ENCODE results near the gene ITPR1.

Gene ITPR1

DNA sequence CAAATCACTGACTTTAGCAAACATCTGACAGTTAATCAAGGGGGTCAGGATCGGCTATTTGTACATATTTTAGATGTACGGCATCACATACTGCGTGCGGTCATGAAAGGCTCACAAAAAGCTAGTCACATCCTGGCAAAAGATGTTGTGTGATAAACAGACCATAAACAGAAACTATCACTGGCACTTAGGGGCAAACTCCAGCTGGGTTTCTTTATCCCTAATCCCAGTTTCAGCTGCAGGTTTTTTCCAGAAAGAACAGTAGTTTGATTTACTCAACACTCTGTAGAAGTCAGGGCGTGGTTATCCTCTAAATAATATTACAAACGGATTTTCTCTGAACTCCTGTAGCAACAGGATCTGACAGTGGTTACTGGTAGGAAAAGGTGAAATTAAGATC lies 373.7 kb downstream of the ITPR1 start:
- no peak for TF ChIP-seq CTCF (IDR thresholded peaks at IDR 0.05; ENCODE audit: low read depth, low read length)
- H3K4me3 ChIP-seq (ENCODE audit: low read depth, low read length) = no peak overlapping the region
- DNase-seq (ENCODE audit: low read depth, low spot score) = peak; percentile 22
- in situ Hi-C loops (cut with HindIII; ENCODE audit: low sequenced_read_pairs) = no loop called here

DNA sequence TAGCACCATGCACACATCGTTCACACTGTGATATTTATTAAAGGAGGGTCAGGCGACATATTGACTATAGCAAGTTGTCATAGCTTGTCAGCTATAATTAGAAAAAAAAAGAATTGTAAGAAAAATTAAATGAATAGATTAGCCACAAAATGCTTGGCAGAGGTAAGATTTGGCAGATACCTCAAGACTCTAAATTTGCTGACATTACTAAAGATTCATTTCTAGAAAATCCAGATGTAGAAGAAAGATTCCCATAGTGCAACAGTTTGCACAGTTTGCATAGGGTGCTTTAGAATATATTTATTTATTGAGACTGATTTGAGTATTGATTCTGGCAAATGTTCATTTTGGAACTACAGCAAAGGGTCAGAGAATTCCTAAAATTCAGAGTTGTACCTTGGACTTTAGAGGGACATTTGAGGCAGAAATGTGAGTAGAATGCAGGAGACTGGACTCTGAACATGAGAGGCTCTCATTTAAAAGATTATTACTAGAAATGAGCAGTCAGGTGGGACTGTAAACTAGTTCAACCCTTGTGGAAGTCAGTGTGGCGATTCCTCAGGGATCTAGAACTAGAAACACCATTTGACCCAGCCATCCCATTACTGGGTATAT lies 384.1 kb downstream of the ITPR1 start:
- H3K4me3 ChIP-seq (ENCODE audit: low read depth, low read length) = no peak overlapping the region
- in situ Hi-C loops (cut with HindIII; ENCODE audit: low sequenced_read_pairs) = no loop called here
- no peak for TF ChIP-seq CTCF (IDR thresholded peaks at IDR 0.05; ENCODE audit: low read depth, low read length)
- no peak for DNase-seq (ENCODE audit: low read depth, low spot score)

- TF ChIP-seq CTCF (IDR thresholded peaks at IDR 0.05; ENCODE audit: low read depth, low read length) = no peak
- H3K4me3 ChIP-seq (ENCODE audit: low read depth, low read length) = no peak overlapping the region
- DNase-seq (ENCODE audit: low read depth, low spot score) = no peak
- in situ Hi-C loops (cut with HindIII; ENCODE audit: low sequenced_read_pairs) = no loop called here
Observed at GRCh38 chr3:4880850-4881249, 387.7 kb downstream of the ITPR1 start.

GRCh38 chr3:4882548-4882947 lies 389.4 kb downstream of the ITPR1 start:
- no peak overlapping the region for H3K4me3 ChIP-seq (ENCODE audit: low read depth, low read length)
- no peak for TF ChIP-seq CTCF (IDR thresholded peaks at IDR 0.05; ENCODE audit: low read depth, low read length)
- DNase-seq (ENCODE audit: low read depth, low spot score) = no peak
- in situ Hi-C loops (cut with HindIII; ENCODE audit: low sequenced_read_pairs) = no loop called here

- in situ Hi-C loops (cut with HindIII; ENCODE audit: low sequenced_read_pairs) = no loop called here
- no peak for TF ChIP-seq CTCF (IDR thresholded peaks at IDR 0.05; ENCODE audit: low read depth, low read length)
- H3K4me3 ChIP-seq (ENCODE audit: low read depth, low read length) = no peak overlapping the region
- DNase-seq (ENCODE audit: low read depth, low spot score) = no peak
Observed at GRCh38 chr3:4883011-4883410, 389.9 kb downstream of the ITPR1 start.

- in situ Hi-C loops (cut with HindIII; ENCODE audit: low sequenced_read_pairs) = no loop called here
- no peak overlapping the region for H3K4me3 ChIP-seq (ENCODE audit: low read depth, low read length)
- TF ChIP-seq CTCF (IDR thresholded peaks at IDR 0.05; ENCODE audit: low read depth, low read length) = no peak
Observed at GRCh38 chr3:4884888-4885287, 391.7 kb downstream of the ITPR1 start.

DNA sequence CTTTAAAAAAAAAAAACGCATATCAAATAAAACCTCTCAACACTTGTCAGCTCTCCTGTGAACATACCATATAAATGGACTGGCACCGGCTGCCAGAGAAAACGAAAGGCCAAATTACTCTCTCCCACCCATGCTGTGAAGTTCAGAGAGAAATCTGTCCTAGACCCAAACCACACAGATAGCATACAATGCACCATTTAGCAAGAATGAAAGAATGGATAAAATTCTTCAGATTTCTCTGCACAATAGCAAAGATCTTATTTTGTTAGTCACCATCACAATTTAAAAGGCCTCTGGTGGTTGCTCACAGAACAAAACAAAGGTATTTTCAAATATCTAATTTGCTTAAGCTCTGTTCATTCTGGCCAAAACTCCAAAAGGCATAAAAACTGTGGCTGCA lies 392.2 kb downstream of the ITPR1 start:
- H3K4me3 ChIP-seq (ENCODE audit: low read depth, low read length) = no peak overlapping the region
- DNase-seq (ENCODE audit: low read depth, low spot score) = peak; percentile 75
- in situ Hi-C loops (cut with HindIII; ENCODE audit: low sequenced_read_pairs) = no loop called here
- no peak for TF ChIP-seq CTCF (IDR thresholded peaks at IDR 0.05; ENCODE audit: low read depth, low read length)

More at GRCh38 chr3:4884888-4885287, 391.7 kb downstream of the ITPR1 start:
- DNase-seq (ENCODE audit: low read depth, low spot score) = no peak
